K562 (cell line): ENCODE data around the gene ABHD16A. TPM values are rescaled to one million over a fixed set of nuclear protein-coding genes. Genes with fewer than 3 reads are reported as not detected.

Source experiments
- ARID2 ChIP-seq: fragments of 450-650 bp; IDR thresholded peaks from 2 replicates; pipeline ENCODE4 v1.6.1; 2017; ENCODE audit warnings: antibody characterized with exemption, mild to moderate bottlenecking
- DNMT1 ChIP-seq: fragments of 450-650 bp; IDR thresholded peaks from 2 replicates; pipeline ENCODE4 v1.6.1; 2016; ENCODE audit warnings: antibody characterized with exemption, mild to moderate bottlenecking
- ETV6 ChIP-seq, 3 experiments: fragments of 150-350 bp in 1 of 3; sonication (generic) in 1 of 3; formaldehyde crosslinking in 1 of 3; IDR thresholded peaks; 2 replicates each; pipeline versions ENCODE4 v1.6.1 to v1.8.0; 2014 to 2022; ENCODE audit warnings: borderline replicate concordance in 2 of 3, low read depth in 2 of 3, antibody characterized with exemption in 1 of 3, low read length in 1 of 3, mild to moderate bottlenecking in 1 of 3, missing genetic modification reagents in 1 of 3
- HDAC1 ChIP-seq, 2 experiments: fragments of 450-650 bp; IDR thresholded peaks; 2 replicates each; pipeline ENCODE4 v1.6.1; 2016 to 2017; ENCODE audit warnings: inconsistent platforms in 1 of 2, mild to moderate bottlenecking in 1 of 2, moderate library complexity in 1 of 2
- PATZ1 ChIP-seq: fragments of 250-450 bp; sonication (Bioruptor Pico); IDR thresholded peaks from 2 replicates; pipeline ENCODE4 v1.5.0; 2020; ENCODE audit warnings: mild to moderate bottlenecking, borderline replicate concordance
- RHOXF2B ChIP-seq: fragments of 250-450 bp; sonication (Bioruptor Pico); conservative IDR thresholded peaks from 2 replicates; pipeline ENCODE4 v1.5.1; 2021
- ZNF347 ChIP-seq: fragments of 450-650 bp; formaldehyde crosslinking; IDR thresholded peaks from 2 replicates; pipeline ENCODE4 v1.4.0; 2020; ENCODE audit warnings: low read depth, mild to moderate bottlenecking, moderate library complexity
- ZNF57 ChIP-seq: fragments of 450-650 bp; formaldehyde crosslinking; IDR thresholded peaks from 2 replicates; pipeline ENCODE4 v1.4.0; 2020; ENCODE audit warnings: mild to moderate bottlenecking, moderate library complexity
- polyA plus RNA-seq, 8 experiments: library from polyadenylated mRNA; depleted of rRNA in 4 of 8; stranded (reverse) in 5 of 8; unstranded in 3 of 8; fragments of >200 nt; fragmentation: Nextera tagmentation in 2 of 8; fragmentation: Illumina TruSeq in 1 of 8; extraction: Ambion mirVana in 2 of 8; extraction: Trizol in 1 of 8; gene quantifications; 2 replicates each; pipeline versions ENCODE4 v1.2.1 to v1.2.3, GENCODE V29; 2011 to 2014; ENCODE audit warnings: inconsistent platforms in 1 of 8, missing spikeins in 1 of 8
- total RNA-seq, 7 experiments: library from RNA; depleted of rRNA in 6 of 7; stranded (reverse); fragments of >200 nt in 6 of 7; fragmentation: Illumina TruSeq in 2 of 7; extraction: Trizol in 2 of 7; gene quantifications; 2 replicates each; pipeline versions ENCODE4 v1.2.1 to v1.2.3, GENCODE V29; 2011 to 2021; ENCODE audit warnings: low replicate concordance in 1 of 7
- TF ChIP-seq, protein P1 (sequence below): fragments of 450-650 bp; IDR thresholded peaks from 2 replicates; pipeline ENCODE4 v1.7.1; 2018; ENCODE audit warnings: mild to moderate bottlenecking, low read depth; ENCODE audit not compliant: partially characterized antibody
- TF ChIP-seq, protein P2 (sequence below): fragments of 200-800 bp; sonication (Bioruptor generic); IDR thresholded peaks from 2 replicates; pipeline ENCODE4 v1.6.1; 2016; ENCODE audit warnings: missing genetic modification characterization, missing compliant biosample characterization
- TF ChIP-seq, protein P3 (sequence below): sonication (generic); formaldehyde crosslinking; IDR thresholded peaks from 2 replicates; pipeline ENCODE4 v1.8.1; 2023; ENCODE audit warnings: mild to moderate bottlenecking, missing genetic modification reagents
- TF ChIP-seq, protein P4 (sequence below): fragments of 450-650 bp; formaldehyde crosslinking; IDR thresholded peaks from 2 replicates; pipeline ENCODE4 v1.4.0; 2020; ENCODE audit warnings: mild to moderate bottlenecking

ABHD16A gene
- total and polyA plus RNA-seq, 9 of the 15 experiments (the other 6 are each of a cell fraction or from before 2014, with no cell fraction given) = 25.8 to 120 (median 81.6) TPM

DNA sequence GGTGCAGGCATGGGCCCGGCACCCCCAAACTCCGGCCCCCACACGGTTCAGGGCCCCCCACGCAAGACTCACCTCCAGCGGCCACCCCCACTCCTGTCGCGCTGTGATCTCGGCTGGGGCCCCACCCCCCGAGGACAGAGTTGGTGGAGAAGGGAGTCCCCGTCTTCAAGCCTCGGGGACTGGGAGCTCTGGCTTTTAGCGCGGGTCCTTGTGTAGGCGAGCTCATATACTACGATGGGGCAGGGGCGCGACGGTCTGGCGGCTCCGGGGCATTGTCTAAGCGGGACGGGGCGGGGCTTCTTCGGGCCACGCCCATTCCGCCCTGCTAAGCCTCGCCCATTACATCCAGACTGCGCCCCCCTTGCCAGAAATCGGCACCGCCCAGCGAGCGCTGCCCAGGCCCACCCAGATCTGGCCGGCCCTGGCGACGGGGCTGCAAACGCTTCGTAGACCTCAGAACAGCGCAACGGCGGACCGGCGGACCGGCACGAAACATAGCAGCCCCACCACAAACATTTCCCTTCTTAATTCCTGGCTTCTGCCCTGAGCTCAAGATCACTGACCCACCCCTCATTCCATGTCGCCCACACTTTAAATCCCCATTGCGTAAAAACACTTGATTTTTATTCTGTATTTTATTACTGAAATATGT, 27.0 kb upstream of the ABHD16A start (continued):
- TF ChIP-seq, protein P1, sequence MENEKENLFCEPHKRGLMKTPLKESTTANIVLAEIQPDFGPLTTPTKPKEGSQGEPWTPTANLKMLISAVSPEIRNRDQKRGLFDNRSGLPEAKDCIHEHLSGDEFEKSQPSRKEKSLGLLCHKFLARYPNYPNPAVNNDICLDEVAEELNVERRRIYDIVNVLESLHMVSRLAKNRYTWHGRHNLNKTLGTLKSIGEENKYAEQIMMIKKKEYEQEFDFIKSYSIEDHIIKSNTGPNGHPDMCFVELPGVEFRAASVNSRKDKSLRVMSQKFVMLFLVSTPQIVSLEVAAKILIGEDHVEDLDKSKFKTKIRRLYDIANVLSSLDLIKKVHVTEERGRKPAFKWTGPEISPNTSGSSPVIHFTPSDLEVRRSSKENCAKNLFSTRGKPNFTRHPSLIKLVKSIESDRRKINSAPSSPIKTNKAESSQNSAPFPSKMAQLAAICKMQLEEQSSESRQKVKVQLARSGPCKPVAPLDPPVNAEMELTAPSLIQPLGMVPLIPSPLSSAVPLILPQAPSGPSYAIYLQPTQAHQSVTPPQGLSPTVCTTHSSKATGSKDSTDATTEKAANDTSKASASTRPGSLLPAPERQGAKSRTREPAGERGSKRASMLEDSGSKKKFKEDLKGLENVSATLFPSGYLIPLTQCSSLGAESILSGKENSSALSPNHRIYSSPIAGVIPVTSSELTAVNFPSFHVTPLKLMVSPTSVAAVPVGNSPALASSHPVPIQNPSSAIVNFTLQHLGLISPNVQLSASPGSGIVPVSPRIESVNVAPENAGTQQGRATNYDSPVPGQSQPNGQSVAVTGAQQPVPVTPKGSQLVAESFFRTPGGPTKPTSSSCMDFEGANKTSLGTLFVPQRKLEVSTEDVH = no peak
- TF ChIP-seq ETV6 (IDR thresholded peaks at IDR 0.05; ENCODE audit: borderline replicate concordance in 1 of 2, low read depth in 2 of 2, low read length in 1 of 2) (no peak), ETV6 (CRISPR knock-in tag; IDR thresholded peaks at IDR 0.05; ENCODE audit: borderline replicate concordance) (peak; percentile 89; the same call in 1 of the 2 replicates), ZNF347 (CRISPR knock-in tag) (peak; percentile 96), PATZ1 (CRISPR knock-in tag) (peak; percentile 99), RHOXF2B (CRISPR knock-in tag) (peak; percentile 98), ZNF57 (peak; percentile 95), HDAC1 (IDR thresholded peaks at IDR 0.05) (peak in 1 of 2 experiments; percentile 28; a peak in 1 of 4 replicates), ARID2 (peak; percentile 53; the same call in 1 of the 2 replicates), DNMT1 (peak; percentile 100)
- TF ChIP-seq, protein P2, sequence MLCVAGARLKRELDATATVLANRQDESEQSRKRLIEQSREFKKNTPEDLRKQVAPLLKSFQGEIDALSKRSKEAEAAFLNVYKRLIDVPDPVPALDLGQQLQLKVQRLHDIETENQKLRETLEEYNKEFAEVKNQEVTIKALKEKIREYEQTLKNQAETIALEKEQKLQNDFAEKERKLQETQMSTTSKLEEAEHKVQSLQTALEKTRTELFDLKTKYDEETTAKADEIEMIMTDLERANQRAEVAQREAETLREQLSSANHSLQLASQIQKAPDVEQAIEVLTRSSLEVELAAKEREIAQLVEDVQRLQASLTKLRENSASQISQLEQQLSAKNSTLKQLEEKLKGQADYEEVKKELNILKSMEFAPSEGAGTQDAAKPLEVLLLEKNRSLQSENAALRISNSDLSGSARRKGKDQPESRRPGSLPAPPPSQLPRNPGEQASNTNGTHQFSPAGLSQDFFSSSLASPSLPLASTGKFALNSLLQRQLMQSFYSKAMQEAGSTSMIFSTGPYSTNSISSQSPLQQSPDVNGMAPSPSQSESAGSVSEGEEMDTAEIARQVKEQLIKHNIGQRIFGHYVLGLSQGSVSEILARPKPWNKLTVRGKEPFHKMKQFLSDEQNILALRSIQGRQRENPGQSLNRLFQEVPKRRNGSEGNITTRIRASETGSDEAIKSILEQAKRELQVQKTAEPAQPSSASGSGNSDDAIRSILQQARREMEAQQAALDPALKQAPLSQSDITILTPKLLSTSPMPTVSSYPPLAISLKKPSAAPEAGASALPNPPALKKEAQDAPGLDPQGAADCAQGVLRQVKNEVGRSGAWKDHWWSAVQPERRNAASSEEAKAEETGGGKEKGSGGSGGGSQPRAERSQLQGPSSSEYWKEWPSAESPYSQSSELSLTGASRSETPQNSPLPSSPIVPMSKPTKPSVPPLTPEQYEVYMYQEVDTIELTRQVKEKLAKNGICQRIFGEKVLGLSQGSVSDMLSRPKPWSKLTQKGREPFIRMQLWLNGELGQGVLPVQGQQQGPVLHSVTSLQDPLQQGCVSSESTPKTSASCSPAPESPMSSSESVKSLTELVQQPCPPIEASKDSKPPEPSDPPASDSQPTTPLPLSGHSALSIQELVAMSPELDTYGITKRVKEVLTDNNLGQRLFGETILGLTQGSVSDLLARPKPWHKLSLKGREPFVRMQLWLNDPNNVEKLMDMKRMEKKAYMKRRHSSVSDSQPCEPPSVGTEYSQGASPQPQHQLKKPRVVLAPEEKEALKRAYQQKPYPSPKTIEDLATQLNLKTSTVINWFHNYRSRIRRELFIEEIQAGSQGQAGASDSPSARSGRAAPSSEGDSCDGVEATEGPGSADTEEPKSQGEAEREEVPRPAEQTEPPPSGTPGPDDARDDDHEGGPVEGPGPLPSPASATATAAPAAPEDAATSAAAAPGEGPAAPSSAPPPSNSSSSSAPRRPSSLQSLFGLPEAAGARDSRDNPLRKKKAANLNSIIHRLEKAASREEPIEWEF = no peak
- TF ChIP-seq, protein P3, sequence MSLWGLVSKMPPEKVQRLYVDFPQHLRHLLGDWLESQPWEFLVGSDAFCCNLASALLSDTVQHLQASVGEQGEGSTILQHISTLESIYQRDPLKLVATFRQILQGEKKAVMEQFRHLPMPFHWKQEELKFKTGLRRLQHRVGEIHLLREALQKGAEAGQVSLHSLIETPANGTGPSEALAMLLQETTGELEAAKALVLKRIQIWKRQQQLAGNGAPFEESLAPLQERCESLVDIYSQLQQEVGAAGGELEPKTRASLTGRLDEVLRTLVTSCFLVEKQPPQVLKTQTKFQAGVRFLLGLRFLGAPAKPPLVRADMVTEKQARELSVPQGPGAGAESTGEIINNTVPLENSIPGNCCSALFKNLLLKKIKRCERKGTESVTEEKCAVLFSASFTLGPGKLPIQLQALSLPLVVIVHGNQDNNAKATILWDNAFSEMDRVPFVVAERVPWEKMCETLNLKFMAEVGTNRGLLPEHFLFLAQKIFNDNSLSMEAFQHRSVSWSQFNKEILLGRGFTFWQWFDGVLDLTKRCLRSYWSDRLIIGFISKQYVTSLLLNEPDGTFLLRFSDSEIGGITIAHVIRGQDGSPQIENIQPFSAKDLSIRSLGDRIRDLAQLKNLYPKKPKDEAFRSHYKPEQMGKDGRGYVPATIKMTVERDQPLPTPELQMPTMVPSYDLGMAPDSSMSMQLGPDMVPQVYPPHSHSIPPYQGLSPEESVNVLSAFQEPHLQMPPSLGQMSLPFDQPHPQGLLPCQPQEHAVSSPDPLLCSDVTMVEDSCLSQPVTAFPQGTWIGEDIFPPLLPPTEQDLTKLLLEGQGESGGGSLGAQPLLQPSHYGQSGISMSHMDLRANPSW (CRISPR knock-in tag) = peak; percentile 63
- TF ChIP-seq, protein P4, sequence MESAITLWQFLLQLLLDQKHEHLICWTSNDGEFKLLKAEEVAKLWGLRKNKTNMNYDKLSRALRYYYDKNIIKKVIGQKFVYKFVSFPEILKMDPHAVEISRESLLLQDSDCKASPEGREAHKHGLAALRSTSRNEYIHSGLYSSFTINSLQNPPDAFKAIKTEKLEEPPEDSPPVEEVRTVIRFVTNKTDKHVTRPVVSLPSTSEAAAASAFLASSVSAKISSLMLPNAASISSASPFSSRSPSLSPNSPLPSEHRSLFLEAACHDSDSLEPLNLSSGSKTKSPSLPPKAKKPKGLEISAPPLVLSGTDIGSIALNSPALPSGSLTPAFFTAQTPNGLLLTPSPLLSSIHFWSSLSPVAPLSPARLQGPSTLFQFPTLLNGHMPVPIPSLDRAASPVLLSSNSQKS (CRISPR knock-in tag) = peak; percentile 96
